Calu3 (cell line): ENCODE data around the gene HNRNPUL2. TPM values are rescaled to one million over a fixed set of nuclear protein-coding genes. Genes with fewer than 3 reads are reported as not detected.
"Not testable (repeated sequence)": the region's sequence is repeated elsewhere in the genome, so short reads cannot be mapped to it uniquely, and the experiment has no call there.

ENCODE experiments used
- BruUV-seq: library from RNA; stranded (reverse); fragments of 400-500 nt; replicated peaks from 2 replicates; lab custom pipeline; 2021; lab: Mats Ljungman, UMichigan
- CTCF ChIA-PET: fragments of 300-600 bp; sonication (Branson Sonifier 250); formaldehyde crosslinking; loops from one replicate; lab custom pipeline; 2022; ENCODE audit warnings: antibody characterized with exemption; lab: Charles Lee
- DNase-seq: peaks from one replicate; pipeline ENCODE4 v3.0.0; 2022
- H3K27ac Mint-ChIP-seq: one replicate; pipeline ENCODE4 v1.8.0; 2022; ENCODE audit warnings: mixed read lengths; ENCODE audit not compliant: unreplicated experiment
- H3K27me3 Mint-ChIP-seq: one replicate; pipeline ENCODE4 v1.8.0; 2022; ENCODE audit warnings: mixed read lengths; ENCODE audit not compliant: unreplicated experiment
- H3K36me3 Mint-ChIP-seq: one replicate; pipeline ENCODE4 v1.8.0; 2022; ENCODE audit warnings: mild to moderate bottlenecking, moderate library complexity, mixed read lengths; ENCODE audit not compliant: insufficient read depth, unreplicated experiment
- H3K4me1 Mint-ChIP-seq: one replicate; pipeline ENCODE4 v1.8.0; 2022; ENCODE audit warnings: mild to moderate bottlenecking, low read depth, mixed read lengths; ENCODE audit not compliant: unreplicated experiment
- H3K4me3 Mint-ChIP-seq: one replicate; pipeline ENCODE4 v1.8.0; 2022; ENCODE audit warnings: mild to moderate bottlenecking, low read depth, moderate library complexity, mixed read lengths; ENCODE audit not compliant: unreplicated experiment
- H3K9me3 Mint-ChIP-seq: one replicate; pipeline ENCODE4 v1.8.0; 2022; ENCODE audit warnings: low read depth, mixed read lengths; ENCODE audit not compliant: unreplicated experiment
- intact Hi-C: fragments of 100-400 bp; cut with micrococcal nuclease; formaldehyde crosslinking; loops from one replicate; pipeline ENCODE4 v1.10.0; 2022; ENCODE audit not compliant: unreplicated experiment
- total RNA-seq: library from RNA; stranded (reverse); gene quantifications from 2 replicates; pipeline ENCODE4 v1.2.3, GENCODE V29; 2022
- TF ChIP-seq, protein P1 (sequence below): fragments of 200-600 bp; IDR thresholded peaks from one replicate; pipeline ENCODE4 v1.8.0; 2022; ENCODE audit warnings: antibody characterized with exemption; ENCODE audit not compliant: unreplicated experiment

The HNRNPUL2 gene
- total RNA-seq, 1 experiment from 2014 or later: 52.7 TPM

DNA sequence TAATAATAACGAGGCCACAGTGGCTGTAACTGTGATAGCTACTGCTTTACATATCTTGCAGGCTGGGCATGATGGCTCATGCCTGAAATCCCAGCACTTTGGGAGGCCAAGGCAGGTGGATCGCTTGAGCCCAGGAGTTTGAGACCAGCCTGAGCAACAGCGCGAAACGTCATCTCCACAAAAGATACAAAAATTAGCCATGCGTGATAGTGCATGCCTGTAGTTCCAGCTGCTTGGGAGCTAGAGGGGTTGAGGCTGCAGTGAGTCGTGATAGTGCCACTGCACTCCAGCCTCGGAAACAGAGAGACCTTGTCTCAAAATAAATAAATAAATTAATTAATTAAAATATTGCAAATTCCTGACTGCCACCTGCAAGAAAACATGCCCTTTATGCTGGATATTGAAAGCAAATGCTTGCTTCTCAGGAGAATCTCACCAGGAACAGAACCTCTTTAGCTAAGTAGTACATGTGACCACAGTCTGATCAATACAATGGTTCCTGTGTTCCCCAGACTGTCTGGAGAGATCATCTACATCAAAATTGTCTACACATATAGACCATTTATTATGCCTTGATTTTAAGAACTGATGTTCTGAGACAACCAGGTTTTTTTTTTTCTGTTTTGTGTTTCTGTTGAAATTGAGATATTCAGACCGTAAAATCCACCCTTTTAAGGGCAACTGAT lies 20.4 kb upstream of the HNRNPUL2 start:
- Mint-ChIP-seq H3K27ac (no peak overlapping the region), H3K36me3 (peaks cover 6% of the 10 kb centered on the region), H3K4me1 (no peaks in the 10 kb centered on the region), H3K9me3 (no peaks in the 10 kb centered on the region), H3K4me3 (no peak overlapping the region), H3K27me3 (no peaks in the 10 kb centered on the region)
- no TSS peak for BruUV-seq
- intact Hi-C loops: no loop called here
- TF ChIP-seq, protein P1, sequence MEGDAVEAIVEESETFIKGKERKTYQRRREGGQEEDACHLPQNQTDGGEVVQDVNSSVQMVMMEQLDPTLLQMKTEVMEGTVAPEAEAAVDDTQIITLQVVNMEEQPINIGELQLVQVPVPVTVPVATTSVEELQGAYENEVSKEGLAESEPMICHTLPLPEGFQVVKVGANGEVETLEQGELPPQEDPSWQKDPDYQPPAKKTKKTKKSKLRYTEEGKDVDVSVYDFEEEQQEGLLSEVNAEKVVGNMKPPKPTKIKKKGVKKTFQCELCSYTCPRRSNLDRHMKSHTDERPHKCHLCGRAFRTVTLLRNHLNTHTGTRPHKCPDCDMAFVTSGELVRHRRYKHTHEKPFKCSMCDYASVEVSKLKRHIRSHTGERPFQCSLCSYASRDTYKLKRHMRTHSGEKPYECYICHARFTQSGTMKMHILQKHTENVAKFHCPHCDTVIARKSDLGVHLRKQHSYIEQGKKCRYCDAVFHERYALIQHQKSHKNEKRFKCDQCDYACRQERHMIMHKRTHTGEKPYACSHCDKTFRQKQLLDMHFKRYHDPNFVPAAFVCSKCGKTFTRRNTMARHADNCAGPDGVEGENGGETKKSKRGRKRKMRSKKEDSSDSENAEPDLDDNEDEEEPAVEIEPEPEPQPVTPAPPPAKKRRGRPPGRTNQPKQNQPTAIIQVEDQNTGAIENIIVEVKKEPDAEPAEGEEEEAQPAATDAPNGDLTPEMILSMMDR: no peak
- CTCF ChIA-PET: no interaction called here
- no peak for DNase-seq

DNA sequence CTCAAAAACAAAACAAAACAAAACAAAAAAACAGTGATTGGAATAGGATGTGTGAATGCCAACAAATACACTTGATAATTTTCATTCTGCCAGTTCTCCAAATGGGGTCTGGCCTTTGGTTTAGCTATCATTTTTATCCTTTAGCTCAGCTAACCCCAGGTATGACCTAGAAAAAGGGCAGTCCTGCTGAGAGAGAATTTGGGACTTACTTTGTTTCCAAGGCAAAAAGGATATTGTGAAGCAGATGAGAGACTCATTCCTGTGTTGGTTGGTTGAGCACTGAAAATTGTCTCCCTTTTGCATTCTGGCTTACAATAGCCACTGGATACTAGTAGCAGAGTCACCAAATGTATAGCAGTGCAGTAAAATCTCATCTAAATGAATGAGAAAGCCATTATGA lies 9.9 kb upstream of the HNRNPUL2 start:
- H3K9me3 Mint-ChIP-seq: no peaks in the 10 kb centered on the region

DNA sequence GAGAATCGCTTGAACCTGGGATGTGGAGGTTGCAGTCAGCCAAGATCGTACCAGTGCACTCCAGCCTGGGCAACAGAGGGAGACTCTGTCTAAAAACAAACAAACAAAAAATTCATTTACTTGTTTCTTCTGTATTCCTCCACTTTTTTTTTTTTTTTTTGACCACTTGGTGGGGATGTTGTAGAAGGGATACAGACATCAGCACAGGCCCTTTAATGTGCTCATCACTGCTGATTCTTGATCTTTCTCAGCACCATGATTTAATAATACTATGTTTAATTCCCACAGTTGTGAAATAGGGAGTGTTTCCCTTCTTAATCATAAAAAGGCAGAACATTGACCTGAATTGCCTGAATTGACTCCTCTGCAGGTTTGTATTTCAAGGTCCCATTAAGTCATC lies 5.6 kb upstream of the HNRNPUL2 start:
- CTCF ChIA-PET: no interaction called here
- no peak for DNase-seq
- Mint-ChIP-seq H3K27me3 (no peaks in the 10 kb centered on the region), H3K27ac (no peak overlapping the region), H3K4me3 (no peak overlapping the region), H3K36me3 (peaks cover 42% of the 10 kb centered on the region), H3K4me1 (no peaks in the 10 kb centered on the region), H3K9me3 (no peaks in the 10 kb centered on the region)
- no TSS peak for BruUV-seq
- TF ChIP-seq, protein P1: no peak
- intact Hi-C loops: no loop called here

More for the DNA sequence above, 9.9 kb upstream of the HNRNPUL2 start:
- TF ChIP-seq, protein P1: no peak
- DNase-seq: no peak
- no peak overlapping the region for H3K4me3 Mint-ChIP-seq
- intact Hi-C loops: no loop called here
- no peaks in the 10 kb centered on the region for H3K27me3 Mint-ChIP-seq
- CTCF ChIA-PET: interaction anchor here (0.7 kb wide), 1 partner anchor 190 kb away, joined by 3 read pairs; the partner anchor contains the start of gene AHNAK
- no peaks in the 10 kb centered on the region for H3K4me1 Mint-ChIP-seq
- BruUV-seq: no TSS peak
- no peak overlapping the region for H3K27ac Mint-ChIP-seq
- peaks cover 59% of the 10 kb centered on the region for H3K36me3 Mint-ChIP-seq

DNA sequence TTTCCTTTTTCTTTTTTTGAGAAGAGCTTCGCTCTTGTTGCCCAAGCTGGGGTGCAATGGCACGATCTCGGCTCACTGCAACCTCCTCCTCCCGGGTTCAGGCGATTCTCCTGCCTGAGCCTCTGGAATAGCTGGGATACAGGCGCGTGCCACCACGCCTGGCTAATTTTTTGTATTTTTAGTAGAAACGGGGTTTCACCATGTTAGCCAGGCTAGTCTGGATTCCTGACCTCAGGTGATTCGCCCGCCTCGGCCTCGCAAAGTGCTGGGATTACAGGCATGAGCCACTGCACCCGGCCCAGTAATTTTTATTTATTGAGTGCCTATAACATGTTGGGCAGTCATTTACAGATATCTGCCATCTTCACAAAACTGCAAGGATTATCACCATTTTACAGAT lies 2.8 kb upstream of the HNRNPUL2 start:
- H3K27ac Mint-ChIP-seq, CTCF ChIA-PET, BruUV-seq, DNase-seq, H3K9me3 Mint-ChIP-seq, intact Hi-C loops, H3K27me3 Mint-ChIP-seq, H3K4me1 Mint-ChIP-seq: not testable (repeated sequence)
- Mint-ChIP-seq H3K36me3 (peaks cover 54% of the 10 kb centered on the region), H3K4me3 (peak overlapping the region; percentile 89)
